ENCODE data around the gene EGFL8.
A peak's percentile ranks its signal among the peaks of the same experiment; 100 is the strongest.

Gene EGFL8

GRCh38 chr6:32146687-32147086, 17.7 kb upstream of the EGFL8 start:
- DNase-seq (ENCODE audit: low read depth): no peak

GRCh38 chr6:32147401-32148132, 16.8 kb upstream of the EGFL8 start:
- no peak for DNase-seq (ENCODE audit: low read depth)

- peak; percentile 41 for DNase-seq (ENCODE audit: low read depth)
These were observed 15.9 kb upstream of the EGFL8 start for GRCh38 chr6:32148289-32149091.

GRCh38 chr6:32149092-32149755, 15.2 kb upstream of the EGFL8 start:
- no peak for DNase-seq (ENCODE audit: low read depth)

GRCh38 chr6:32149932-32150870, 14.2 kb upstream of the EGFL8 start:
- no peak for DNase-seq (ENCODE audit: low read depth)

GRCh38 chr6:32151181-32151862, 13.1 kb upstream of the EGFL8 start:
- no peak for DNase-seq (ENCODE audit: low read depth)

- DNase-seq (ENCODE audit: low read depth): no peak
These were observed 12.3 kb upstream of the EGFL8 start, which contains the start of gene PRRT1 for GRCh38 chr6:32151863-32152768. Gene PRRT1 (minus strand): TSS chr6:32151939. CDS start chr6:32151827, 112 bp downstream.

GRCh38 chr6:32152769-32153563, 11.4 kb upstream of the EGFL8 start:
- DNase-seq (ENCODE audit: low read depth): no peak

- DNase-seq (ENCODE audit: low read depth): peak; percentile 48
These were observed 10.6 kb upstream of the EGFL8 start, which contains the start of gene PPT2 for GRCh38 chr6:32153564-32154513. Gene PPT2 (plus strand): TSS chr6:32154141. CDS start chr6:32154595, 454 bp downstream.

- DNase-seq (ENCODE audit: low read depth): peak; percentile 44
These were observed 9.8 kb upstream of the EGFL8 start for GRCh38 chr6:32154514-32155161.

- DNase-seq (ENCODE audit: low read depth): no peak
These were observed 7.5 kb upstream of the EGFL8 start for GRCh38 chr6:32156891-32157290.

- DNase-seq (ENCODE audit: low read depth): no peak
These were observed 6.3 kb upstream of the EGFL8 start for GRCh38 chr6:32158052-32158451.

- DNase-seq (ENCODE audit: low read depth): no peak
These were observed 686 bp upstream of the EGFL8 start for GRCh38 chr6:32163559-32164258.

GRCh38 chr6:32166411-32167061, 2.1 kb downstream of the EGFL8 start:
- no peak for DNase-seq (ENCODE audit: low read depth)

- DNase-seq (ENCODE audit: low read depth): no peak
These were observed 2.9 kb downstream of the EGFL8 start for GRCh38 chr6:32167154-32167760.
